Measurements from ENCODE around the gene XXYLT1.

The XXYLT1 gene

GRCh38 chr3:195195321-195196209 is 75.4 kb downstream of the XXYLT1 start:
- H3K27me3 ChIP-seq (ENCODE audit: control insufficient read depth, low read length) = no peaks in the 10 kb centered on the region
- no peaks in the 10 kb centered on the region for H3K9me2 ChIP-seq (replicated peaks; ENCODE audit: control insufficient read depth, low read length)
- H3F3A ChIP-seq (ENCODE audit: control insufficient read depth, insufficient read depth) = no peaks in the 10 kb centered on the region
- peaks cover 25% of the 10 kb centered on the region for H3K79me2 ChIP-seq (ENCODE audit: control insufficient read depth, low read length)
- TF ChIP-seq CTCF (IDR thresholded peaks at IDR 0.05; ENCODE audit: low read depth, low read length, poor library complexity, severe bottlenecking) (no peak), EZH2phosphoT487 (IDR thresholded peaks at IDR 0.05; ENCODE audit: borderline replicate concordance, low read length) (no peak)
- peaks cover 13% of the 10 kb centered on the region for H3K4me1 ChIP-seq (ENCODE audit: control insufficient read depth, low read length)
- no peak overlapping the region for H3K4me2 ChIP-seq (ENCODE audit: low read length)
- no peaks in the 10 kb centered on the region for H3K36me3 ChIP-seq (ENCODE audit: control insufficient read depth, low read length)
- H4K20me1 ChIP-seq (ENCODE audit: control insufficient read depth, insufficient read depth, low read depth, low read length) = no peaks in the 10 kb centered on the region
- H3K27ac ChIP-seq (ENCODE audit: low read depth, low read length) = no peak overlapping the region
- H3K4me3 ChIP-seq (ENCODE audit: low read length) = no peak overlapping the region
- peaks cover 7% of the 10 kb centered on the region; the same call in 1 of the 2 replicates for H3K9me3 ChIP-seq (ENCODE audit: control insufficient read depth, insufficient read depth, low read length)

GRCh38 chr3:195194559-195195206 is 76.3 kb downstream of the XXYLT1 start:
- Histone ChIP-seq H3K27me3 (ENCODE audit: control insufficient read depth, low read length) (no peaks in the 10 kb centered on the region), H3K4me2 (ENCODE audit: low read length) (no peak overlapping the region), H3K27ac (ENCODE audit: low read depth, low read length) (no peak overlapping the region), H3K79me2 (ENCODE audit: control insufficient read depth, low read length) (peaks cover 25% of the 10 kb centered on the region), H3K9me3 (ENCODE audit: control insufficient read depth, insufficient read depth, low read length) (peaks cover 7% of the 10 kb centered on the region; the same call in 1 of the 2 replicates), H3K9me2 (replicated peaks; ENCODE audit: control insufficient read depth, low read length) (no peaks in the 10 kb centered on the region), H3K36me3 (ENCODE audit: control insufficient read depth, low read length) (no peaks in the 10 kb centered on the region), H4K20me1 (ENCODE audit: control insufficient read depth, insufficient read depth, low read depth, low read length) (no peaks in the 10 kb centered on the region), H3K4me3 (ENCODE audit: low read length) (no peak overlapping the region), H3K4me1 (ENCODE audit: control insufficient read depth, low read length) (peaks cover 13% of the 10 kb centered on the region), H3F3A (ENCODE audit: control insufficient read depth, insufficient read depth) (no peaks in the 10 kb centered on the region)
- TF ChIP-seq CTCF (IDR thresholded peaks at IDR 0.05; ENCODE audit: low read depth, low read length, poor library complexity, severe bottlenecking) (no peak), EZH2phosphoT487 (IDR thresholded peaks at IDR 0.05; ENCODE audit: borderline replicate concordance, low read length) (no peak)

- H3K79me2 ChIP-seq (ENCODE audit: control insufficient read depth, low read length) = peaks cover 34% of the 10 kb centered on the region
- TF ChIP-seq CTCF (IDR thresholded peaks at IDR 0.05; ENCODE audit: low read depth, low read length, poor library complexity, severe bottlenecking) = no peak
- H3K27ac ChIP-seq (ENCODE audit: low read depth, low read length) = no peak overlapping the region
- H3F3A ChIP-seq (ENCODE audit: control insufficient read depth, insufficient read depth) = no peaks in the 10 kb centered on the region
- no peaks in the 10 kb centered on the region for H3K27me3 ChIP-seq (ENCODE audit: control insufficient read depth, low read length)
- H4K20me1 ChIP-seq (ENCODE audit: control insufficient read depth, insufficient read depth, low read depth, low read length) = no peaks in the 10 kb centered on the region
- no peak overlapping the region for H3K4me2 ChIP-seq (ENCODE audit: low read length)
- H3K9me3 ChIP-seq (ENCODE audit: control insufficient read depth, insufficient read depth, low read length) = peaks cover 7% of the 10 kb centered on the region; the same call in 1 of the 2 replicates
- H3K36me3 ChIP-seq (ENCODE audit: control insufficient read depth, low read length) = no peaks in the 10 kb centered on the region
- H3K4me3 ChIP-seq (ENCODE audit: low read length) = no peak overlapping the region
- H3K4me1 ChIP-seq (ENCODE audit: control insufficient read depth, low read length) = peaks cover 12% of the 10 kb centered on the region
- no peaks in the 10 kb centered on the region for H3K9me2 ChIP-seq (replicated peaks; ENCODE audit: control insufficient read depth, low read length)
These were observed 79.4 kb downstream of the XXYLT1 start for GRCh38 chr3:195191580-195191979.

All from DOHH2 (cell line).